B cell (primary cell): ENCODE measurements around the gene EPHB3.

Experiments used
- EZH2 ChIP-seq: IDR thresholded peaks from 2 replicates; pipeline ENCODE4 v1.6.1; 2012; ENCODE audit warnings: borderline replicate concordance, low read depth, mild to moderate bottlenecking, moderate library complexity, low read length; ENCODE audit not compliant: insufficient read depth, poor library complexity, severe bottlenecking
- TF ChIP-seq, protein P1 (sequence below): fragments of 200-600 bp; IDR thresholded peaks from one replicate; pipeline ENCODE4 v1.8.0; 2022; ENCODE audit warnings: antibody characterized with exemption, mild to moderate bottlenecking

DNA sequence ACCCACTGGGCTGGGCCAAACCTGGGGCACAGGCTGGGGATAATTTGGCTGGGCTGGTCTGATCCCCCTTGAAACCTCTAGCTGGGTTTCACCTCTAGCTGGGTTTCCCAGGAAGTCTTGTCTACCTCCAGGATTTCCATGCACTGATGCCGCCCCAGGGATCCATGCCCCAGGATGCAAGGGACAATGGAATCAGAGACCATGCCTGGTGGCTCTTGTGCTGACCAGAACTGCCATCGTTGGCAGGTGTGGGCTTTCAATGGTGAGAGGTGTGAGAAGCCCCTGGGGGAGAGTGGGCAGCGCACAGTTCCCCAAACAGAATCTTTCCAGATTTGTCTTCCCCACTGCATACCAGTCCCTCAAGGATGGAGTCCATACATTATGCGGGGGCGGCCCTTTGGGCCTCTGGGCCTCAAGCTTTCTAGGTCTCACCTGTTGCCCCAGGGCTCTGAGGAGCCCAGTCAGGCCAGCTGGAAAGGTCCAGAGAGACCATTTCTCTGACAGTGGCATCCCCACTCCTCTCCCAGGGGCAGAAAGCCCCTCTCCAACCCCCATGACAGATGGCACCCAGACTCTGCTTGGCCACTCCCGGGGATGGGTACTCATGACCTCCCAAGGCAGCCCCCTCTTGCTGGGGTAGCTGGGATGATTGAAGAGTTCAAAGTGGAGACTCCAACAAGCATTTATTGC, 35.4 kb downstream of the EPHB3 start:
- TF ChIP-seq, protein P1, sequence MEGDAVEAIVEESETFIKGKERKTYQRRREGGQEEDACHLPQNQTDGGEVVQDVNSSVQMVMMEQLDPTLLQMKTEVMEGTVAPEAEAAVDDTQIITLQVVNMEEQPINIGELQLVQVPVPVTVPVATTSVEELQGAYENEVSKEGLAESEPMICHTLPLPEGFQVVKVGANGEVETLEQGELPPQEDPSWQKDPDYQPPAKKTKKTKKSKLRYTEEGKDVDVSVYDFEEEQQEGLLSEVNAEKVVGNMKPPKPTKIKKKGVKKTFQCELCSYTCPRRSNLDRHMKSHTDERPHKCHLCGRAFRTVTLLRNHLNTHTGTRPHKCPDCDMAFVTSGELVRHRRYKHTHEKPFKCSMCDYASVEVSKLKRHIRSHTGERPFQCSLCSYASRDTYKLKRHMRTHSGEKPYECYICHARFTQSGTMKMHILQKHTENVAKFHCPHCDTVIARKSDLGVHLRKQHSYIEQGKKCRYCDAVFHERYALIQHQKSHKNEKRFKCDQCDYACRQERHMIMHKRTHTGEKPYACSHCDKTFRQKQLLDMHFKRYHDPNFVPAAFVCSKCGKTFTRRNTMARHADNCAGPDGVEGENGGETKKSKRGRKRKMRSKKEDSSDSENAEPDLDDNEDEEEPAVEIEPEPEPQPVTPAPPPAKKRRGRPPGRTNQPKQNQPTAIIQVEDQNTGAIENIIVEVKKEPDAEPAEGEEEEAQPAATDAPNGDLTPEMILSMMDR: no peak
- TF ChIP-seq EZH2: no peak
